Ascending aorta (tissue), 2 donors: ENCODE results near the gene PGP. TPM values are rescaled to one million over a fixed set of nuclear protein-coding genes. Genes with fewer than 3 reads are reported as not detected.

Source experiments
- DNase-seq, 2 donors: peaks; one replicate each; pipeline ENCODE4 v3.0.0-alpha.2; 2019; ENCODE audit warnings: low spot score in 2 of 2
- H3K27ac ChIP-seq, 2 donors: fragments of 200-600 bp; sonication (generic); one replicate each; pipeline ENCODE4 v1.5.1; 2016 to 2017; ENCODE audit warnings: mild to moderate bottlenecking in 1 of 2
- H3K27me3 ChIP-seq: fragments of 200-600 bp; sonication (generic); one replicate; pipeline ENCODE4 v1.5.1; 2017
- H3K36me3 ChIP-seq, 2 donors: fragments of 200-600 bp; sonication (generic); one replicate each; pipeline ENCODE4 v1.5.1; 2016
- H3K4me1 ChIP-seq, 2 donors: fragments of 200-600 bp; sonication (generic); one replicate each; pipeline ENCODE4 v1.5.1; 2016 to 2017; ENCODE audit warnings: mild to moderate bottlenecking in 1 of 2
- H3K4me3 ChIP-seq, 2 donors: fragments of 200-600 bp; sonication (generic); one replicate each; pipeline ENCODE4 v1.5.1; 2016 to 2017; ENCODE audit warnings: mild to moderate bottlenecking in 1 of 2
- H3K9me3 ChIP-seq, 2 donors: fragments of 200-600 bp; sonication (generic); one replicate each; pipeline ENCODE4 v1.5.1; 2016
- CTCF ChIP-seq, 3 experiments: fragments of 200-600 bp in 2 of 3; fragments of 450-650 bp in 1 of 3; sonication (generic) in 2 of 3; IDR thresholded peaks; one replicate each; pipeline ENCODE4 v1.5.1; 2016 to 2019; ENCODE audit warnings: antibody characterized with exemption in 3 of 3, mild to moderate bottlenecking in 1 of 3, moderate library complexity in 1 of 3
- intact Hi-C: fragments of 100-400 bp; cut with DNase I; formaldehyde crosslinking; loops from one replicate; pipeline ENCODE4 v1.15.1; 2023
- total RNA-seq: library from RNA; depleted of rRNA; stranded (reverse); fragments of >200 nt; gene quantifications from one replicate; pipeline ENCODE4 v1.1.0, GENCODE V29; 2016

PGP gene
- total RNA-seq, 1 donor from 2014 or later = 21.5 TPM

GRCh38 chr16:2235695-2236336 lies 21.2 kb upstream of the PGP start:
- intact Hi-C loops = no loop called here
- no peak for TF ChIP-seq CTCF (IDR thresholded peaks at IDR 0.05)
- H3K9me3 ChIP-seq = no peaks in the 10 kb centered on the region
- H3K36me3 ChIP-seq = peaks cover 51 to 53% of the 10 kb centered on the region in 2 donors
- peaks cover 8 to 10% of the 10 kb centered on the region in 2 donors for H3K4me1 ChIP-seq
- H3K27me3 ChIP-seq = peaks cover 6% of the 10 kb centered on the region
- H3K4me3 ChIP-seq = no peak overlapping the region
- DNase-seq = no peak
- H3K27ac ChIP-seq = no peak overlapping the region

- no peak for TF ChIP-seq CTCF (IDR thresholded peaks at IDR 0.05)
- intact Hi-C loops = no loop called here
- H3K36me3 ChIP-seq = peaks cover 57% of the 10 kb centered on the region in 2 donors
- H3K27me3 ChIP-seq = peaks cover 6% of the 10 kb centered on the region
- no peak for DNase-seq
- H3K4me3 ChIP-seq = no peak overlapping the region
- H3K9me3 ChIP-seq = no peaks in the 10 kb centered on the region
- H3K4me1 ChIP-seq = peaks cover 8 to 10% of the 10 kb centered on the region in 2 donors
- no peak overlapping the region for H3K27ac ChIP-seq
Measured at GRCh38 chr16:2235234-2235651, 20.6 kb upstream of the PGP start.

- no peak for DNase-seq
- intact Hi-C loops = no loop called here
- no peak for TF ChIP-seq CTCF (IDR thresholded peaks at IDR 0.05)
- Histone ChIP-seq H3K36me3 (peaks cover 61 to 62% of the 10 kb centered on the region in 2 donors), H3K27ac (no peak overlapping the region), H3K27me3 (peaks cover 6% of the 10 kb centered on the region), H3K9me3 (no peaks in the 10 kb centered on the region), H3K4me1 (peaks cover 8 to 10% of the 10 kb centered on the region in 2 donors), H3K4me3 (no peak overlapping the region)
Measured at GRCh38 chr16:2234813-2235170, 20.2 kb upstream of the PGP start.

GRCh38 chr16:2233872-2234812 lies 19.5 kb upstream of the PGP start:
- peaks cover 6% of the 10 kb centered on the region for H3K27me3 ChIP-seq

More at GRCh38 chr16:2233872-2234812, 19.5 kb upstream of the PGP start:
- no peak for TF ChIP-seq CTCF (IDR thresholded peaks at IDR 0.05)
- no peak overlapping the region for H3K27ac ChIP-seq
- H3K4me1 ChIP-seq = peaks cover 8 to 10% of the 10 kb centered on the region in 2 donors
- peaks cover 68% of the 10 kb centered on the region in 2 donors for H3K36me3 ChIP-seq
- DNase-seq = no peak
- H3K9me3 ChIP-seq = no peaks in the 10 kb centered on the region
- intact Hi-C loops = no loop called here
- no peak overlapping the region for H3K4me3 ChIP-seq
